Adrenal gland (tissue), 12 donors: ENCODE results near the gene TMCC2. TPM values are rescaled to one million over a fixed set of nuclear protein-coding genes. Genes with fewer than 3 reads are reported as not detected.
"Not testable (repeated sequence)": the region's sequence is repeated elsewhere in the genome, so short reads cannot be mapped to it uniquely, and the experiment has no call there.

ENCODE experiments used
- DNase-seq, 7 donors: peaks; one replicate each; pipeline ENCODE4 v3.0.0-alpha.2; 2019 to 2020
- H3K27ac ChIP-seq, 5 donors: fragments of 200-600 bp; sonication (generic) in 4 of 5; 1 replicate in 3 of 5; 2 replicates in 2 of 5; pipeline versions ENCODE4 v1.5.1 to v1.8.0; 2016 to 2020; ENCODE audit warnings: mild to moderate bottlenecking in 1 of 5
- H3K27me3 ChIP-seq: fragments of 200-600 bp; 2 replicates; pipeline ENCODE4 v1.8.0; 2021
- H3K36me3 ChIP-seq, 2 donors: fragments of 200-600 bp; replicated peaks in 1 of 2; 1 replicate in 1 of 2; 2 replicates in 1 of 2; pipeline versions ENCODE4 v1.5.1 to v1.8.0; 2018 to 2022
- H3K4me1 ChIP-seq, 2 donors: fragments of 200-600 bp; replicated peaks in 1 of 2; 1 replicate in 1 of 2; 2 replicates in 1 of 2; pipeline versions ENCODE4 v1.5.1 to v1.8.0; 2018 to 2021
- H3K4me3 ChIP-seq, 4 donors: fragments of 200-600 bp; sonication (generic) in 3 of 4; one replicate each; pipeline ENCODE4 v1.5.1; 2016 to 2018
- H3K9me3 ChIP-seq, 3 donors: fragments of 200-600 bp; sonication (generic) in 1 of 3; replicated peaks in 1 of 3; 1 replicate in 2 of 3; 2 replicates in 1 of 3; pipeline versions ENCODE4 v1.5.1 to v1.8.0; 2016 to 2021
- CTCF ChIP-seq, 6 experiments: fragments of 450-650 bp in 4 of 6; fragments of 200-600 bp in 2 of 6; sonication (generic) in 1 of 6; IDR thresholded peaks; 1 replicate in 5 of 6; 2 replicates in 1 of 6; pipeline versions ENCODE4 v1.5.1 to v1.8.0; 2016 to 2021; ENCODE audit warnings: antibody characterized with exemption in 6 of 6, mild to moderate bottlenecking in 2 of 6, moderate library complexity in 1 of 6
- POLR2A ChIP-seq, 2 donors: fragments of 450-650 bp; IDR thresholded peaks; one replicate each; pipeline ENCODE4 v1.6.1; 2017; ENCODE audit warnings: antibody characterized with exemption in 2 of 2, mild to moderate bottlenecking in 2 of 2, moderate library complexity in 1 of 2
- WGBS, 4 donors: extraction: QIAGEN DNeasy Blood & Tissue Kit in 2 of 4; methylation state at CpG; one replicate each; pipeline versions ENCODE4 v1.1.5 to v1.1.7; 2013 to 2017; 5-methylcytosine and 5-hydroxymethylcytosine counted together
- intact Hi-C, 2 donors: fragments of 100-400 bp; cut with DNase I; formaldehyde crosslinking; loops; one replicate each; pipeline versions ENCODE4 v1.14.1 to v1.15.0; 2022 to 2023
- polyA plus RNA-seq, 3 donors: library from polyadenylated mRNA; stranded (reverse); fragments of 200-250 nt in 2 of 3; fragments of 350-450 nt in 1 of 3; fragmentation: Illumina TruSeq in 1 of 3; extraction: RNeasy Lipid Tissue Mini Kit (QIAGEN cat#74804) in 1 of 3; gene quantifications; one replicate each; pipeline ENCODE4 v1.2.3, GENCODE V29; 2013 to 2014
- total RNA-seq, 9 donors: library from RNA; depleted of rRNA in 4 of 9; stranded (reverse); fragments of >200 nt in 4 of 9; fragments of 120-200 nt in 1 of 9; fragmentation: NEBNext Ultra II Directional in 1 of 9; extraction: Animal tissue kit (Norgen Biotek cat#: 25700) in 1 of 9; gene quantifications; one replicate each; pipeline versions ENCODE4 v1.1.0 to v1.2.4, GENCODE V29; 2013 to 2023
- donor health status: healthy with polysubstance abuse.
- donor health status: Bipolar disorder and iron deficiency.
- donor health status: DM: yes; HTN: yes; CAD: no.
- donor health status: DM: no; HTN: no; CAD: no.
- donor health status: DM: no; HTN: no; CAD: no.
- donor health status: DM: yes; HTN: yes; CAD: no.

Gene TMCC2
- total and polyA plus RNA-seq, 12 donors, result 2.3 to 33.2 (median 7.5) TPM

GRCh38 chr1:205232127-205232820, 4.5 kb downstream of the TMCC2 start:
- H3K4me1 ChIP-seq, result peaks cover 13 to 18% of the 10 kb centered on the region in 2 donors

GRCh38 chr1:205232945-205233397, 5.2 kb downstream of the TMCC2 start:
- Histone ChIP-seq H3K27me3 (no peaks in the 10 kb centered on the region), H3K4me1 (peaks cover 12 to 16% of the 10 kb centered on the region in 2 donors), H3K36me3 (no peaks in the 10 kb centered on the region), H3K27ac (no peak overlapping the region), H3K4me3 (no peak overlapping the region), H3K9me3 (no peaks in the 10 kb centered on the region)
- TF ChIP-seq CTCF (IDR thresholded peaks at IDR 0.05) (no peak), POLR2A (IDR thresholded peaks at IDR 0.05) (no peak)
- intact Hi-C loops, result no loop called here
- no peak for DNase-seq
- WGBS, 4 donors, result 81 to 85% (median 84%) methylated on average over 3 of the region's 3 CpGs

More at GRCh38 chr1:205232127-205232820, 4.5 kb downstream of the TMCC2 start:
- no peaks in the 10 kb centered on the region for H3K36me3 ChIP-seq
- H3K4me3 ChIP-seq, result no peak overlapping the region
- no peaks in the 10 kb centered on the region for H3K9me3 ChIP-seq
- no peak for TF ChIP-seq POLR2A (IDR thresholded peaks at IDR 0.05)
- TF ChIP-seq CTCF (IDR thresholded peaks at IDR 0.05), result no peak
- intact Hi-C loops, result no loop called here
- peak in 1 of 7 donors; percentile 5 for DNase-seq
- WGBS, 4 donors, result 83 to 94% (median 94%) methylated on average over 7 of the region's 7 CpGs
- no peak overlapping the region for H3K27ac ChIP-seq
- no peaks in the 10 kb centered on the region for H3K27me3 ChIP-seq

GRCh38 chr1:205233986-205234385, 6.2 kb downstream of the TMCC2 start:
- H3K36me3 ChIP-seq, intact Hi-C loops, H3K9me3 ChIP-seq, H3K4me3 ChIP-seq, H3K27me3 ChIP-seq, H3K27ac ChIP-seq: not testable (repeated sequence)
- DNase-seq, result peak in 1 of 7 donors; percentile 0
- H3K4me1 ChIP-seq, result peaks cover 8 to 15% of the 10 kb centered on the region in 2 donors
- 94 to 98% (median 95%) methylated on average over 7 of the region's 7 CpGs for WGBS, 4 donors

GRCh38 chr1:205235951-205236350, 8.2 kb downstream of the TMCC2 start:
- no peaks in the 10 kb centered on the region for H3K9me3 ChIP-seq
- DNase-seq, result peak in 1 of 7 donors; percentile 3
- no peak overlapping the region for H3K4me3 ChIP-seq
- no peaks in the 10 kb centered on the region for H3K4me1 ChIP-seq
- 90 to 96% (median 92%) methylated on average over 6 of the region's 6 CpGs for WGBS, 4 donors
- no peak for TF ChIP-seq POLR2A (IDR thresholded peaks at IDR 0.05)
- TF ChIP-seq CTCF (IDR thresholded peaks at IDR 0.05), result no peak
- H3K36me3 ChIP-seq, result no peaks in the 10 kb centered on the region
- no peaks in the 10 kb centered on the region for H3K27me3 ChIP-seq
- intact Hi-C loops, result no loop called here
- H3K27ac ChIP-seq, result no peak overlapping the region

- Histone ChIP-seq H3K4me1 (no peaks in the 10 kb centered on the region), H3K27me3 (no peaks in the 10 kb centered on the region), H3K27ac (no peak overlapping the region), H3K9me3 (no peaks in the 10 kb centered on the region), H3K36me3 (no peaks in the 10 kb centered on the region), H3K4me3 (no peak overlapping the region)
- intact Hi-C loops, result no loop called here
- DNase-seq, result peak in 1 of 7 donors; percentile 6
- TF ChIP-seq POLR2A (IDR thresholded peaks at IDR 0.05) (no peak), CTCF (IDR thresholded peaks at IDR 0.05) (no peak)
- 91 to 95% (median 93%) methylated on average over 8 of the region's 8 CpGs for WGBS, 4 donors
These were observed 8.8 kb downstream of the TMCC2 start for GRCh38 chr1:205236526-205236925.
